KMS-11 (cell line): Measurements from ENCODE around the gene NXPH1.

Source experiments
- H2AFZ ChIP-seq: fragments of 200-600 bp; sonication (generic); 2 replicates; pipeline ENCODE4 v1.6.1; 2016; ENCODE audit warnings: antibody characterized with exemption, mixed run types, low read depth
- H3K27ac ChIP-seq: fragments of 200-600 bp; sonication (generic); 2 replicates; pipeline ENCODE4 v1.6.1; 2016; ENCODE audit warnings: mild to moderate bottlenecking, mixed run types
- H3K27me3 ChIP-seq: fragments of 200-600 bp; sonication (generic); 2 replicates; pipeline ENCODE4 v1.6.1; 2017; ENCODE audit warnings: mild to moderate bottlenecking, low read depth, mixed run types, moderate library complexity; ENCODE audit not compliant: insufficient read depth
- H3K36me3 ChIP-seq: fragments of 200-600 bp; sonication (generic); 2 replicates; pipeline ENCODE4 v1.6.1; 2017; ENCODE audit warnings: mild to moderate bottlenecking, mixed run types; ENCODE audit not compliant: insufficient read depth
- H3K4me1 ChIP-seq: fragments of 200-600 bp; sonication (generic); 2 replicates; pipeline ENCODE4 v1.6.1; 2016; ENCODE audit warnings: mild to moderate bottlenecking, low read depth, mixed run types; ENCODE audit not compliant: poor library complexity, severe bottlenecking
- H3K4me2 ChIP-seq: fragments of 200-600 bp; sonication (generic); 2 replicates; pipeline ENCODE4 v1.7.0; 2016; ENCODE audit warnings: mild to moderate bottlenecking, mixed run types
- H3K4me3 ChIP-seq: fragments of 200-600 bp; sonication (generic); IDR thresholded peaks from 2 replicates; pipeline ENCODE4 v1.6.1; 2017; ENCODE audit warnings: low read depth, low read length, mixed read lengths; ENCODE audit not compliant: insufficient read depth
- H3K79me2 ChIP-seq: fragments of 200-600 bp; sonication (generic); 2 replicates; pipeline ENCODE4 v1.6.1; 2016; ENCODE audit warnings: low read depth, mixed run types; ENCODE audit not compliant: insufficient read depth
- H3K9ac ChIP-seq: fragments of 200-600 bp; sonication (generic); 2 replicates; pipeline ENCODE4 v1.6.1; 2016; ENCODE audit warnings: mild to moderate bottlenecking, mixed run types
- H4K20me1 ChIP-seq: fragments of 200-600 bp; sonication (generic); 2 replicates; pipeline ENCODE4 v1.6.1; 2016; ENCODE audit warnings: mild to moderate bottlenecking, mixed run types; ENCODE audit not compliant: insufficient read depth
- CTCF ChIP-seq: fragments of 200-600 bp; sonication (generic); conservative IDR thresholded peaks from 2 replicates; pipeline ENCODE4 v1.6.1; 2017; ENCODE audit warnings: low read depth, mild to moderate bottlenecking, antibody characterized with exemption, low read length, moderate library complexity, mixed read lengths

The NXPH1 gene

GRCh38 chr7:8536431-8536830, 103.0 kb downstream of the NXPH1 start:
- Histone ChIP-seq H4K20me1 (no peaks in the 10 kb centered on the region), H3K36me3 (no peaks in the 10 kb centered on the region), H3K4me3 (no peak overlapping the region), H3K27me3 (no peaks in the 10 kb centered on the region), H3K79me2 (no peaks in the 10 kb centered on the region), H3K4me1 (no peaks in the 10 kb centered on the region), H3K9ac (no peak overlapping the region), H3K4me2 (no peak overlapping the region), H3K27ac (no peak overlapping the region), H2AFZ (no peak overlapping the region)
- TF ChIP-seq CTCF, result no peak

GRCh38 chr7:8549046-8549445, 115.6 kb downstream of the NXPH1 start:
- H3K9ac ChIP-seq, result no peak overlapping the region
- H3K27me3 ChIP-seq, result no peaks in the 10 kb centered on the region
- H4K20me1 ChIP-seq, result no peaks in the 10 kb centered on the region
- no peak overlapping the region for H2AFZ ChIP-seq
- peaks cover 23% of the 10 kb centered on the region for H3K4me1 ChIP-seq
- no peak overlapping the region for H3K4me2 ChIP-seq
- no peak overlapping the region for H3K27ac ChIP-seq
- TF ChIP-seq CTCF, result no peak
- H3K36me3 ChIP-seq, result no peaks in the 10 kb centered on the region
- H3K4me3 ChIP-seq, result no peak overlapping the region
- H3K79me2 ChIP-seq, result no peaks in the 10 kb centered on the region

GRCh38 chr7:8560501-8560900, 127.1 kb downstream of the NXPH1 start:
- Histone ChIP-seq H3K4me3 (no peak overlapping the region), H3K27me3 (no peaks in the 10 kb centered on the region), H3K9ac (no peak overlapping the region), H3K4me1 (no peaks in the 10 kb centered on the region), H2AFZ (no peak overlapping the region), H4K20me1 (no peaks in the 10 kb centered on the region), H3K4me2 (no peak overlapping the region), H3K79me2 (no peaks in the 10 kb centered on the region), H3K36me3 (no peaks in the 10 kb centered on the region), H3K27ac (no peak overlapping the region)
- no peak for TF ChIP-seq CTCF

- no peaks in the 10 kb centered on the region for H3K4me1 ChIP-seq
- no peak for TF ChIP-seq CTCF
- H3K4me3 ChIP-seq, result no peak overlapping the region
Measured at GRCh38 chr7:8561449-8561848, 128.0 kb downstream of the NXPH1 start.

More at GRCh38 chr7:8561449-8561848, 128.0 kb downstream of the NXPH1 start:
- no peak overlapping the region for H3K9ac ChIP-seq
- no peak overlapping the region for H2AFZ ChIP-seq
- no peak overlapping the region for H3K4me2 ChIP-seq
- H3K27me3 ChIP-seq, result no peaks in the 10 kb centered on the region
- no peak overlapping the region for H3K27ac ChIP-seq
- no peaks in the 10 kb centered on the region for H3K36me3 ChIP-seq
- H3K79me2 ChIP-seq, result no peaks in the 10 kb centered on the region
- H4K20me1 ChIP-seq, result no peaks in the 10 kb centered on the region
